ENCODE results near the gene LATS2.

LATS2 gene

GRCh38 chr13:21061029-21061763 is at the start of gene LATS2:
LATS2 (minus strand) TSS chr13:21061586; CDS start chr13:21046026, 15,560 bp downstream.
- peak; percentile 33 for DNase-seq

- DNase-seq: no peak
Measured at GRCh38 chr13:21109168-21109567, 47.8 kb upstream of the LATS2 start.

- no peak for DNase-seq
Measured at GRCh38 chr13:21106089-21106488, 44.7 kb upstream of the LATS2 start.

- DNase-seq: no peak
Measured at GRCh38 chr13:21104199-21105019, 43.0 kb upstream of the LATS2 start.

GRCh38 chr13:21101865-21102576 is 40.6 kb upstream of the LATS2 start:
- DNase-seq: no peak

- no peak for DNase-seq
Measured at GRCh38 chr13:21100994-21101757, 39.8 kb upstream of the LATS2 start.

- DNase-seq: no peak
Measured at GRCh38 chr13:21100211-21100610, 38.8 kb upstream of the LATS2 start.

- no peak for DNase-seq
Measured at GRCh38 chr13:21095311-21095710, 33.9 kb upstream of the LATS2 start.

GRCh38 chr13:21089830-21090229 is 28.4 kb upstream of the LATS2 start:
- DNase-seq: no peak

GRCh38 chr13:21088534-21088933 is 27.1 kb upstream of the LATS2 start:
- DNase-seq: no peak

- no peak for DNase-seq
Measured at GRCh38 chr13:21086929-21087328, 25.5 kb upstream of the LATS2 start.

GRCh38 chr13:21081926-21082325 is 20.5 kb upstream of the LATS2 start:
- no peak for DNase-seq

GRCh38 chr13:21080593-21080891 is 19.2 kb upstream of the LATS2 start:
- DNase-seq: no peak

GRCh38 chr13:21079761-21080592 is 18.6 kb upstream of the LATS2 start:
- no peak for DNase-seq

- DNase-seq: no peak
Measured at GRCh38 chr13:21079221-21079620, 17.8 kb upstream of the LATS2 start.

GRCh38 chr13:21078501-21078900 is 17.1 kb upstream of the LATS2 start:
- no peak for DNase-seq

GRCh38 chr13:21077788-21078353 is 16.5 kb upstream of the LATS2 start:
- no peak for DNase-seq

GRCh38 chr13:21077076-21077787 is 15.8 kb upstream of the LATS2 start:
- no peak for DNase-seq

- no peak for DNase-seq
Measured at GRCh38 chr13:21076253-21076652, 14.9 kb upstream of the LATS2 start.

- DNase-seq: no peak
Measured at GRCh38 chr13:21075379-21076249, 14.2 kb upstream of the LATS2 start.
